ENCODE data around the gene IL15RA. TPM values are rescaled to one million over a fixed set of nuclear protein-coding genes. Genes with fewer than 3 reads are reported as not detected.
A peak's percentile ranks its signal among the peaks of the same experiment; 100 is the strongest.
"Not testable (repeated sequence)": the region's sequence is repeated elsewhere in the genome, so short reads cannot be mapped to it uniquely, and the experiment has no call there.

IL15RA gene
- polyA plus RNA-seq, 5 donors: 4.3 to 8.6 (median 5.9) TPM

DNA sequence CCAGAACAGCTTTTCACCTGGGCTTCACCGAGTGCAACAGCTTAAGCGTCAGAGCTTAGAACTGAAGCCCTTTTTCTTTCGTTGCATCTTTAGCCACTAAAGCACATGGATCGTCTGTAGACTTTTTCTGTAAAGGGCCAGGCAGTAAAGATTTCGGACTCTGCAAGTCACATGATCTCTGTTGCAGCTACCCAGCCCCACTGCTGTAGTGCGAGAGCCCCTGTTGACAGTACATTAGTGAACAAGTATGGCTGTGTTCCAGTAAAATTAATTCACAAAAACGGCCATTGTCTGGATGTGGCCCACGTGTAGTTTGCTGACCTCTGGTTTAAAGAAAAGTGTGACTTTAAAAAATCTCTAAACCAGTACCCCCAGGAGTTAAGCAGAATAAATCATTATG lies 47.9 kb downstream of the IL15RA start:
- DNase-seq: no peak

DNA sequence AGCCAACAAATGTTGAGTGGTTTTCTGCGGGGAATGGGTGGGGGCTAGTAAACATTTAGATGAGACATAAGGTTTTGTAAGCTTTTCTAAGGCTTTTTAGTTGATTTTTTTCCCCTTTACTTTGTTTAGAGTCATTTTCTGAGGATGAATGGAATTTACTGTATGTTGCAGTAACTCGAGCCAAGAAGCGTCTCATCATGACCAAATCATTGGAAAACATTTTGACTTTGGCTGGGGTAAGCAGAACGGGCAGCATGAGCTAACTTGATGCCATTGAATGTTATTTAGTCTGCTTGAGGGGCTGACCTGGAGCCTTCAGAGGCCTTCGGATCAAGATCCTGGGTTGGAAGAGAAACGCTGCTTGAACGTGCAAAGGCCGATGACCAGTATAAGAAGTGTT lies 50.0 kb downstream of the IL15RA start:
- peak in 1 of 2 donors; percentile 55 for DNase-seq

DNA sequence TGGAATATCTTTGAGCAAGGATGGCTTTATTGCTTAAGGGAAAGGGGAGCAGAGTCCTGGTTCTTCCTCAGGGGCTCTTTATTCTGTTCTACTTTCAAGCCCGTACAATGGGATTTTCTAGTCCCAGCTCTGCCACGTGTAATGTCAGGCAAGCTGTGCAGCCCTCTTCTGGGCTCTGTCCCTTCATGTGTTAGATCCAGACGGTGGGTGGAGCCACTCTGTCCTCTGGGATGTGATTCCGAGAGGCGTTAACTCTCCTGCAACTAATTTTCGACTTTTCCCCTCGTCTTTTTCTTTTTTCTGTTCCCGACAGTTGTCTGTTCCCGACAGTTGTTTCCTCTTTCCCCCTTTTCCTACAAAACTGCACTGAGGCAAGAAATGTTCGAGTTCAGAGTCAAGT lies 52.5 kb downstream of the IL15RA start:
- DNase-seq: no peak

DNA sequence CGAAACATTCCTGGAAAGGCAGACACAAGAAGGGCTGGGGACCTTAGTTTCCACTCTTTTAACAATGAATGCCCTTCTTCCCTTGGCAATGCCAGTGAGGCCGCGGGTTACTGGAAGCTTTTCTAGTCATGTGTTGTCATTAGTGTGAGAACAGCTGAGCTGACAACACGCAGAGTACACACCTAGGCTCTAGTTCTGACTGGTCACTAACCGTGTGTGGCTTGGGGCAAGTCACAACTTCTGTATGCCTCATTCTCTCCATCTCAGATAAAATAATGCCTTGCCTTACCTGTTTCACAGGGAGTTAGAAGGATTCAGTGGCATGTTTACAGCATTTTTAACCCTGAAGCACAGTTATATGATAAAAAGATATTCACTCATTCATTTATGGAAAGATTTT lies 55.6 kb downstream of the IL15RA start:
- no peak for DNase-seq

DNA sequence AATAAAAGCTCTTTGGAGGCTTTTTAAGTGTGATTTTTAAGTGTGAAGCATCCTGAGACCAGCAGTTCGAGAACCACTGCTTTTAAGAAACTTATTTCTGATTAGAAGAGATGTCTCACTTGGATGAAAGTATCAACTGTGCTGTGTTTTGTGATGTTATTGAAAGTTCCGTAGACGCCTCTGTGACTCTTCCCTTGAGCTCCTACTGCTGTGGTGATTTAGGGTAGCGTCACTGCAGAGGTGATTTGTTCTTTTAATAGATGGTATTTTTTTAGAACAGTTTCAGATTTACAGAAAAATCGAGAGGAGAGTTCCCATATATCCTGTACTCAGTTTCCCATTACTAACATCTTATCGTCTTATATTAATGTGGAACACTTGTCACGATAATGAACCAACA lies 57.8 kb downstream of the IL15RA start:
- no peak for DNase-seq

DNA sequence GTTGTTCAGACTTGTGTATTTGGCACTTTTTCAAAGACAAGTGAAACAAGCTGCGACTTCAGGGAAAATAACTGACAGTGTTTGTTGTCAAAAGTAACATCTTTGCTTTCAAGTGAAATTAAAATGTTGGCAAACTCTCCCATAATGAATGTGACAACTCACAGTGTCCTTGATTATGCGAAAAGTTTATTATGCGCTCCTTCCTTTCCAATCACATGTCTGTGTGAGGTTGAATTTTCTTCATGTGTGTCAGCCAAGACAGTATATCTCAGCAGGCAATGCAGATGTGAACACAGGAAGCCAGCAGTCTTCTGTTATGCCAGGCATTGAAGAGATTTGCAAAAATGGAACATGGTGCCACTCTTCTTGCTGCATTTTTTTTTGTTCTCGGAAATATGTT lies 58.6 kb downstream of the IL15RA start:
- no peak for DNase-seq

DNA sequence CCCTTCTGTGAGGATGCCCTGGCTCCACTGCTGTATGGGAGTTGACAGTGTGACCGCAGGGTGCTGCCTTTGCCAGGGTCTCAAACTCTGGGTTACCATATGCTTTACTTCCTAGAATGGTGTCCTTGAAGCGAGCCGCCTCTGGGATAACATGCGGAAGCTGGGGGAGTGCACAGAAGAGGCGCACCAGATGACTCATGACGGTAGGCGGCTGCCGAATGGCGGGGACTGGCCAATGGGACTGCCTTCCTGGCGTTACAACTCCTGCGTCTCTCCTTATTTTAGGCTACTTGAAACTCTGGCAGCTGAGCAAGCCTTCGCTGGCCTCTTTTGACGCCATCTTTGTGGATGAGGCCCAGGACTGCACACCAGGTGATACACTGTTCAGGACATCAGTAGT lies 60.0 kb downstream of the IL15RA start:
- DNase-seq: no peak

DNA sequence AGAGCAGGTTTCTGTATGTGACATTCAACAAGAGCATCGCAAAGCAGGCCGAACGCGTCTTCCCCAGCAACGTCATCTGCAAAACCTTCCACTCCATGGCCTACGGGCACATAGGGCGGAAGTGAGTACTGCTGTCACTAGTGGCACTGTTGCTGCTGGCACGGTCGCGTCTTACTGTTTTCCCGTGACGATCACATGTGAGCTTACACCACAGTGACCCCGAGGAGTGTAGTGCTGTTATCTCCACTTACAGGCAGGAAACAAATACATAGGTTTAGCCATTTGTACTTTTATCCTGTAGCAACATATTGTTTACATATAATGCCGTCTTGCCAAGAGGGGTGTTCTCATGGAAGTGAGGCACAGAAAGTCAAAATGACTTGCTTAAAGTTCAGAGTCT lies 61.9 kb downstream of the IL15RA start:
- no peak for DNase-seq

DNA sequence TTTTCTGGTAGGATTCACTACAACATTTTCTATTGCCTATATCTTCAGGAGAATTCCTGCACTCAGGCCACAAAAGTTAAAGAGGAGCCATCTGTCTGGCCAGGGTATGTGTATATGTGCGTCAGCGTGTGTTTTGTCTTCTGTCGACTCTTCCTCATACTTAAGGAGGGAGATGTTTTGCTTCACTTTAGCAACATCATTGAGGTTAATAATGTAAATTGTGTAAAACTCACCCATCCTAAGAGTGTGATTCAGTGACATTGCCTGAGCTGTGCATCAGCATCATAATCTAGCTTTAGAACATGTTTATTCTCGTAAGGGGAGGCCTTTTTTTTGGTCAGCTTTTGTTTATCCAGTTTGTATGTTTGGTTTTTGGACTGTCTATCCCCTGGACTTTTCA lies 63.6 kb downstream of the IL15RA start:
- DNase-seq: no peak

DNA sequence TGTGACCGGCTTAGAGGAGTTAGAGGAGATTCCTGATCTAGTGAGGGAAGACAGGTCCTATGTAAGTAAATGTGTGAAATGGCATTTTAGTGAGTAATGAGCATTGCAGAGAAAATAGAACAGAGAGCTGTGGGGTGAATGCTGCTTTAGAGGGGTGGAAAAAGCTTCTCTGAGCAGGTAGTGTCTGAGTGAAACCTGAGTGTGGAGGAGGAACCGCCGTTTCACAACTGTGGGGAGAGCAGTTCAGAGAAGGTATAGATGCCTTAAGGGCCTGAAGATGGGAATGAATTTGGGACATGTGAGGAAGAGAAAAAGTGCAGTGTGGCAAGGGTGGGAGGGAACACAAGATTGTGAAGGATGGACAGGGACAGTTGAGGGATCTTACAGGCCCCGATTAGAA lies 65.7 kb downstream of the IL15RA start:
- DNase-seq: no peak

DNA sequence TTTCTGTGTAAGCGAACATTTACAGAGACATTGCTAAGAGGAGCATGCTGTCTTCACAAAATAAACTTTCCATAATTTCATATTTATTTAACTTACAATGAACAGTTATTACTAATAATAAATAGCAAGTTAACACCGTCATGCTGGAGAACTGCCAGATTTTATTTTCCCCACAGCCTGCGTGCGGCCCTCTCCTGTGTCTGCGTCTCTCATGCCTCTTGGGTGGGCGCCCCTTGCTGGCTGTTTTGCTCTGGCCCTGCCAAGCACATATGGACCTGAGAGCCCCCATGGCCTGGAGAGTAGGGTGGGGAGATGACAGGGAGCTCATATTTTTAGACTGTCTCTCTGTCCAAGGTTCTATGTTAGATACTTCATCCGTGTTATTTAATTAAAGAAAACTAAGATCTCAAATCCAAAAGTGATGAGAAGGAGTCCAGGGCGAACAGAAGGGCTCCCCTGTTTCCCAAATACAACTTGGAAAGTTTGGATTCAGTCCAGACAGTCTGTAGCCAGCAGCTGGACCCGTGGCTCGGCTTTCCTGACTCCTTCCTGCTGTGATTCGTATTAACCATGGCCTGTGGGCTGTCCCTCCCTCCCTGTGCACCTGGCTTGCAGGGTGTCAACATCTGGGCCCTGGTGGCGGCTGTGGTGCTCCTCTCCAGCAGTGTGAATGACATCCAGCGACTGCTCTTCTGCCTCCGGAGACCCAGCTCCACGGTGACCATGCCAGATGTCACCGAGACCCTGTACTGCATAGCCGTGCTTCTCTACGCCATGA lies 66.8 kb downstream of the IL15RA start:
- DNase-seq: no peak

DNA sequence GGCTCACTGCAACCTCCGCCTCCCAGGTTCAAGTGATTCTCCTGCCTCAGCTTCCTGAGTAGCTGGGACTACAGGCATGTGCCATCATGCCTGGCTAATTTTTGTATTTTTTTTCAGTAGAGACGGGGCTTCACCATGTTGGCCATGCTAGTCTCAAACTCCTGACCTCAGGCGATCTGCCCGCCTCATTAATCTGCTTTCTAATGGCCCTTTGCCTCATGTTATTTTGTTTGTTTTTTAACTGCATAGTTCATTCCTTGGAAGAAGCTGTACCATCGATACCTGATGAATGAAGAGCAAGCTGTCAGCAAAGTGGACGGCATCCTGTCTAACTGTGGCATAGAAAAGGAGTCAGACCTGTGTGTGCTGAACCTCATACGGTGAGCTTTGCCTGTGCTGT lies 68.7 kb downstream of the IL15RA start:
- DNase-seq: not testable (repeated sequence)

DNA sequence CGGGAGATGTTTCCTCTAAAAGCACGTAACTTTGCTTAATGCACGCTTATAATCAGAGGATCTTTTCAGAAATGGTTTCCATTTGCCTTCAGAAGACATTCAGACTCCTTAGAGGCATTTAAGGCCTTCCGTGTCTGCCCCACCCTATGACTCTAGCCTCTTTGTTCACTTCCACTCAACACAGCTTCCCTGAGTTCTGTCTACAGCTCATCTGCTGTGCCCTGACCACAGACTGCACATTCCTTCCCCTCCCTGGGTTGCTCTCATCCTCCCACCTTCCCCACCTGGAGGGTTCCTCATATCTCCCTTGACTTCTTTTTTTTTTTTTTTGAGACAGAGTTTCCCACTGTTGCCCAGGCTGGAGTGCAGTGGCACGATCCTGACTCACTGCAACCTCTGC lies 70.7 kb downstream of the IL15RA start:
- DNase-seq: no peak

DNA sequence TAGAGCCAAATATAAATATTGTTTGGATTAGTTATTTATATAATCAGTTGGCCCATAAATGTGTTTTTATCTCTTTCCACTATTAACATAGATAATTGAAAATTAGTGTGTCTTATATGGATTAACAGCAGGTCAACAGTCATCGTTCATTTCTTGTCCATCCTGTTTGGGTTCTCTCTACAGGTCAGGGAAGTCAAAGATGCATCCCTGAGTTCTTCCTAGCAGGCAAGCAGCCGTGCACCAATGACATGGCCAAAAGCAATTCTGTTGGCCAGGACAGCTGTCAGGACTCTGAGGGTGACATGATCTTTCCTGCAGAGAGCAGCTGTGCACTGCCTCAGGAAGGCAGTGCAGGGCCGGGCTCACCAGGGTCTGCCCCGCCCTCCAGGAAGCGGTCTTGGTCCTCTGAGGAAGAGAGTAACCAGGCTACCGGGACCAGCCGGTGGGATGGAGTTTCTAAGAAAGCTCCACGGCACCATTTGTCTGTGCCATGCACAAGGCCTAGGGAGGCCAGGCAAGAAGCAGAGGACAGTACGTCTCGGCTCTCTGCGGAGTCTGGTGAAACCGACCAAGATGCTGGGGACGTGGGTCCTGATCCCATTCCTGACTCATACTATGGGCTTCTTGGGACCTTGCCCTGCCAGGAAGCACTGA lies 71.4 kb downstream of the IL15RA start:
- no peak for DNase-seq

DNA sequence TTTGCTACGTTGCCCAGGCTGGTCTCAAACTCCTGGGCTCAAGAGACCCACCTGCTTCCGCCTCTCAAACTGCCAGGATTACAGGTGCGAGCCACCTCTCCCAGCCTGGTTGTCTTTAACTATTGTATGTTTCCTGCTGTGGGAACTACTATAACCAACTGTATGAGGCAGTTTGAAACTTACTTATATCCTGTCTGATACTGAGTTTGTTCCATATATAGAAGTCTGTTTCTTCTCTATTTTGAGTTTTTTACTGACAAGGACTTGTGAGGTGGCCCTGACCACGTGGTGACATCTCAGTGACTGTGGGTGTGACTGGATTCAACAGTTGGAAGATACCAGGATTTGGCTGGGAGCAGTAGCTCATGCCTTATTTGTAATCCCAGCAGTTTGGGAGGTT lies 73.1 kb downstream of the IL15RA start:
- no peak for DNase-seq

DNA sequence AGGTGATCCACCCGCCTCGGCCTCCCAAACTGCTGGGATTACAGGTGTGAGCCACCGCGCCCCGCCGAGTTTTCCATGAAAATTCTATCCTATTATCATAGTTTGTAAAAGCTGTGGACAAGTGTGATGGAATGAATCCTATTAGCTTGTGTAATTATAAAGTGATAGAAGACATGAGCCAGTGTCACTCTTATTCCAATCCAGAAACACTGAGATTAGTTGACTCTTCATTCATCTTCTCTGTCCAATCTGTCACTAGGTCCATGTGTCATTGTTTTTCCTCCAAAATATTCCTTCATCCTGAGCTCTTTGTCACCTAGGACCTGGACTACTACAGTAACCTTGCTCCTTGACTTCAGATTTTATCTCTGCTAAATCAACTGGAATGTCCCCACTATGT lies 73.8 kb downstream of the IL15RA start:
- DNase-seq: no peak

DNA sequence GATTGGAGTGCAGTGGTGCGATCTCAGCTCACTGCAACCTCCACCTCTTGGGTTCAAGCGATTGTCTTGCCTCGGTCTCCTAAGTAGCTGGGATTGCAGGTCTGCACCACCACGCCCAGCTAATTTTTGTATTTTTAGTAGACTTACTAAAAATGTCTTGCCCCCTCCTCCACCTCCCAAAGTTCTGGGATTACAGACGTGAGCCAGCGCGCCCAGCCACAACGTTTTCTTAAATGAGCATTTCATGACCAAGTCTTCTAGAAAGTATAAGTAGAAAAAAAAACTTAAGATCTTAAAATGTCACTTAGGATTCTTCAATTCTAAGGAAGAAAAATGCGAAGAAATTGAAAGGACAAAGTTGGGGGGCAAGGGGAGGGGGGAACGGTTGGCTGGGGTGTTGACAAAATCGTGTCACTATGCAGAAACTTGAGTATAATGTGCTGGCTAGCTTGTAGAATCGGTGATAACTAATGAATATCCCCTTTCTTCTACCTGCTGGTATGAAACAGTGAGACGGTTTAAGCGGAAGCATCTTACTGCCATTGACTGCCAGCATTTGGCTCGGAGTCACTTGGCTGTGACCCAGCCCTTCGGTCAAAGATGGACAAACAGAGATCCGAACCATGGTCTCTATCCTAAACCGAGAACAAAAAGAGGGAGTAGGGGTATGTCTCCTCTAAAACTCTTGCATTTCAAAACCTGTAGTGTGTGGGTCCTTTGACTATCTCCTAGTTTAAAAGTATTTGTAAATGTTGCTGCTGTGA lies 74.7 kb downstream of the IL15RA start:
- no peak for DNase-seq

Other genes starting within 250 kb of the IL15RA start
- 100 to 1,000 TPM; 216 to 317 (median 269) TPM for gene GDI2, start 164.1 kb downstream of the IL15RA start, polyA plus RNA-seq (ENCODE audit: insufficient read depth in 1 of 5, insufficient read length in 5 of 5, low replicate concordance in 1 of 5)
- 10 to 100 TPM in 4 of 5 donors, 1 to 10 TPM in 1; 10.0 to 14.2 (median 11.0) TPM for gene ANKRD16, start 87.7 kb downstream of the IL15RA start, polyA plus RNA-seq (ENCODE audit: insufficient read depth in 1 of 5, insufficient read length in 5 of 5, low replicate concordance in 1 of 5)
- gene FBH1, start 87.3 kb downstream of the IL15RA start, polyA plus RNA-seq (ENCODE audit: insufficient read depth in 1 of 5, insufficient read length in 5 of 5, low replicate concordance in 1 of 5): 10 to 100 TPM; 65.0 to 84.8 (median 83.9) TPM
- gene IL2RA, start 84.8 kb upstream of the IL15RA start, polyA plus RNA-seq (ENCODE audit: insufficient read depth in 1 of 5, insufficient read length in 5 of 5, low replicate concordance in 1 of 5): under 1 TPM; 0.06 to 0.27 (median 0.18) TPM
- gene RBM17, start 111.5 kb upstream of the IL15RA start, polyA plus RNA-seq (ENCODE audit: insufficient read depth in 1 of 5, insufficient read length in 5 of 5, low replicate concordance in 1 of 5): 100 to 1,000 TPM; 157 to 211 (median 190) TPM
- gene PFKFB3, start 225.4 kb upstream of the IL15RA start, polyA plus RNA-seq (ENCODE audit: insufficient read depth in 1 of 5, insufficient read length in 5 of 5, low replicate concordance in 1 of 5): 10 to 100 TPM; 12.7 to 23.4 (median 19.8) TPM

Data from right lung (tissue), 5 donors.